ENCODE measurements around the gene MARK4.
"Not testable (repeated sequence)": the region's sequence is repeated elsewhere in the genome, so short reads cannot be mapped to it uniquely, and the experiment has no call there.

Gene MARK4

DNA sequence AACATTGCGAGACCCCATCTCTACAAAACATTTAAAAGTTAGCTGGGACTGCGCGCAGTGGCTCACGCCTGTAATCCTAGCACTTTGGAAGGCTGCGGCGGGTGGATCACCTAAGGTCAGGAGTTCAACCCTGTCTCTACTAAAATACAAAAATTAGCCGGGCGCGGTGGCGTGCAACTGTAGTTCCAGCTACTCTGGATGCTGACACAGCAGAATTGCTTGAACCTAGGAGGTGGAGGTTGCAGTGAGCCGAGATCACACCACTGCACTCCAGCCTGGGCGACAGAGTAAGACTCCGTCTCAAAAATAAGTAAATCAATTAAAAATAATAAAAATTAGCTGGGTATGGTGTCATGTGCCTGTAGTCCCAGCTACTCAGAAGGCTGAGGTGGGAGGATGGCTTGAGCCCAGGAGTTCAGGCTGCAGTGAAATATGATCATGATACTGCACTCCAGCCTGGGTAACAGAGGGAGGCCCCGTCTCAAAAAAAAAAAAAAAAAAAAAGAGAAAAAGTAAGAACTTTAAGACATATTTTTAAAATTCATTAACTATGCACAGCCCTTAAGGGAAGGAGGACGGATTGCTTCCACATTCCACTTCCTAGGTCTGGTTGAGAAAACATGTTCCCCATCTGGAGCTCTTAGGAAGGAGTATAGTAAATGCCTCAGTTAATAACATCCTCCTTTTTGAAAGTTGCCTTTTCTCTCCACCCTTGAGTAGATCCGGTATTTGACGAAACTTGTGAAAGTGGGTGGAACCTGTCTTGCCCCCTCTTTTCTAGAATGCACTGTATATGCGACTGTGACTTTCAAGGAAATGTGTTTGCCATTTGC lies 31.9 kb upstream of the MARK4 start:
- FAIRE-seq: no peak
- DNase-seq (ENCODE audit: insufficient read length): no peak
- TF ChIP-seq POLR2AphosphoS5 (IDR thresholded peaks at IDR 0.05; ENCODE audit: low read depth, low read length) (no peak), POLR2A (IDR thresholded peaks at IDR 0.05; ENCODE audit: low read depth, low read length) (no peak), TAF1 (IDR thresholded peaks at IDR 0.05; ENCODE audit: borderline replicate concordance, low read depth, low read length) (no peak)

- FAIRE-seq (no peak), DNase-seq (ENCODE audit: insufficient read length) (no peak)
- TF ChIP-seq POLR2AphosphoS5 (IDR thresholded peaks at IDR 0.05; ENCODE audit: low read depth, low read length) (no peak), POLR2A (IDR thresholded peaks at IDR 0.05; ENCODE audit: low read depth, low read length) (no peak), TAF1 (IDR thresholded peaks at IDR 0.05; ENCODE audit: borderline replicate concordance, low read depth, low read length) (no peak)
Measured at GRCh38 chr19:45222724-45223123, 28.3 kb upstream of the MARK4 start.

DNA sequence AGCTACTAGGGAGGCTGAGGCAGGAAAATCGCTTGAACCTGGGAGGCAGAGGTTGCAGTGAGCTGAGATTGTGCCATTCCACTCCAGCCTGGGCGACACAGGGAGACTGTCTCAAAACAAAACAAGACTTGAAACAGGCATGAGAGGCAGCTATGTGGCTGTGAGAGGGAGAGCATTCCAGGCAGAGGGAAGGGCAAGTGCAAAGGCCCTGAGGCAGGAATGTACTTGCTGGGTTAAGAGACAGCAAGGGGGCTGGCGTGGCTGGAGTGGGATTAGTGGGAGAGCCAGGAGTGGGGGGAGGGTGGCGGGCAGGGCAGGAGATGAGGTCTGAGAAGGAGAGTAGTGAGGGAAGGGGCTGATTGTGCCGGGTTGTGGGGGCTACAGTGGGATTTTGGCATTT lies 27.2 kb upstream of the MARK4 start:
- no peak for DNase-seq (ENCODE audit: insufficient read length)
- no peak for TF ChIP-seq POLR2A (IDR thresholded peaks at IDR 0.05; ENCODE audit: low read depth, low read length)
- no peak for TF ChIP-seq TAF1 (IDR thresholded peaks at IDR 0.05; ENCODE audit: borderline replicate concordance, low read depth, low read length)
- no peak for TF ChIP-seq POLR2AphosphoS5 (IDR thresholded peaks at IDR 0.05; ENCODE audit: low read depth, low read length)
- FAIRE-seq: no peak

DNA sequence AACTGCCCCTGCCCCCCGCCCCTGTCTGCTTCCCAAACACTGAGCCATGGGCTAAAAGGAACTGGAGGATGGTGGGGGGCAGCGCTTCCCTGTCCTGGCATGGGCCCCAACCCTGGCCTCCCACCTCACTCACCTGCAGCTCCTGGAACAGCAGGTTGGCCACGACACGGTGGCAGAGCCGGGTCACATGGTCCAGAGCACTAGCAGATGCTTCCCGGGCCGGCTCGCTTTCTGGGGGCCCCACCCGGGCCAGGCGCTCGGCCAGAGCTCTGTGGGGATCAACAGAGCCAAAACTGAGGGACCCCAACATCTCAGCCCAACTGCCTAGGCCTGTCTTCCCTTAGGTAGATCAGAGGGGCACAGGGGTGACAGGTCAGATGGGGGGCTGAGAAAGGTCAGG lies 26.4 kb upstream of the MARK4 start:
- no peak for DNase-seq (ENCODE audit: insufficient read length)
- no peak for FAIRE-seq
- TF ChIP-seq TAF1 (IDR thresholded peaks at IDR 0.05; ENCODE audit: borderline replicate concordance, low read depth, low read length) (no peak), POLR2AphosphoS5 (IDR thresholded peaks at IDR 0.05; ENCODE audit: low read depth, low read length) (no peak), POLR2A (IDR thresholded peaks at IDR 0.05; ENCODE audit: low read depth, low read length) (no peak)

DNA sequence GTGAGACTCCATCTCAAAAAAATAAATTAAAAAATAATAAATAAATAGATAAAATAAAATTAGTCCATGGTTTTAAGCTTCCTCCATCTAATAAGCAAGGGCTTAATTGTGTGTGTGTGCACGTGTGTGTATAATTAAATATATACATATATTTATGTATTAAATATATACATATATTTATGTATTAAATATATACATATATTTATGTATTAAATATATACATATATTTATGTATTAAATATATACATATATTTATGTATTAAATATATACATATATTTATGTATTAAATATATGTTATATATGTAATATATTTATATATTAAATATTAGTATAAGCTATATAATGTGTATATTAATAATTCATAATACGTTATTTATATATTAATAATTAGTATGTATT lies 22.0 kb upstream of the MARK4 start:
- DNase-seq (ENCODE audit: insufficient read length); FAIRE-seq: not testable (repeated sequence)

GRCh38 chr19:45231891-45232290 lies 19.2 kb upstream of the MARK4 start:
- FAIRE-seq (no peak), DNase-seq (ENCODE audit: insufficient read length) (no peak)
- TF ChIP-seq TAF1 (IDR thresholded peaks at IDR 0.05; ENCODE audit: borderline replicate concordance, low read depth, low read length) (no peak), POLR2A (IDR thresholded peaks at IDR 0.05; ENCODE audit: low read depth, low read length) (no peak), POLR2AphosphoS5 (IDR thresholded peaks at IDR 0.05; ENCODE audit: low read depth, low read length) (no peak)

DNA sequence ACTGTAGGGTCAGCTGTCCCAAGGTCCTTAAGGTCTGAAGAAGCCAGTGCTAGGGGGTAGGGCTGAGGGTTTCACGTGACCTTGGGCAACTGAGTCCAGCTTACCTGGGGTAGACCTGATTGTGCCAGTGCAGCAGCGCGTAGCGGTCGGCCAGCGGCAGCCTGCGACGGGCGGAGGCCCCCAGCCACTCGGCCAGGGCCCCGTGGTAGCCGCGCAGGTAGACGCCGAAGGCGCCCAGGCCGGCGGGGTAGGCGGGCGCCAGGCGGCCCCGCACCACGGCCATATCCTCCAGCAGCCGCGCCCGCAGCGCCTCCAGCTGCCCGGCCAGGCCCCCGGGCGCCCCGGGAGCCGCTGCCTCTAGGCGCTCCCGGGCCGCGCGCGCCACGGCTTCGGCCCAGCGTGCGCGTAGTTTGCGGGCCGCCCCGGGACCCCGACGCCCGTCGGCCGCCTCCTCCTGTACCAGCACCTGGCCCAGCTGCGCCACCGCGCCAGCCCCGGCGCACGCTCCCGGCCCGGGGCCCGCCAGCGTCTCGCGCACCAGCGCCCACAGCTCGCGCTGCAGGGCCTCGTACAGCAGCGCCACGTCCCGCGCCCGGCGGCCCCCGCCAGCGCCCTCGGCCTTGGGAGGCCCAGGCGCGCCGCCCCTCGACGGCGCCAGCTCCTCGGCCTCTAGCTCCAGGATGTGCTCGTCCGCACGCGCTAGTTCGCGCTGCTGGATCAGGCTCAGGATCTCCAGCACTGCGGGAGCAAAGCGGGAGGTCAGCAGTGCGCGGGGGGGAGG lies 16.8 kb upstream of the MARK4 start:
- TF ChIP-seq POLR2AphosphoS5 (IDR thresholded peaks at IDR 0.05; ENCODE audit: low read depth, low read length) (no peak), POLR2A (IDR thresholded peaks at IDR 0.05; ENCODE audit: low read depth, low read length) (no peak), TAF1 (IDR thresholded peaks at IDR 0.05; ENCODE audit: borderline replicate concordance, low read depth, low read length) (no peak)
- FAIRE-seq (no peak), DNase-seq (ENCODE audit: insufficient read length) (no peak)

GRCh38 chr19:45235485-45235884 lies 15.6 kb upstream of the MARK4 start:
- no peak for FAIRE-seq
- no peak for DNase-seq (ENCODE audit: insufficient read length)
- no peak for TF ChIP-seq POLR2AphosphoS5 (IDR thresholded peaks at IDR 0.05; ENCODE audit: low read depth, low read length)
- no peak for TF ChIP-seq POLR2A (IDR thresholded peaks at IDR 0.05; ENCODE audit: low read depth, low read length)
- TF ChIP-seq TAF1 (IDR thresholded peaks at IDR 0.05; ENCODE audit: borderline replicate concordance, low read depth, low read length): no peak

- TF ChIP-seq POLR2A (IDR thresholded peaks at IDR 0.05; ENCODE audit: low read depth, low read length): no peak
- no peak for TF ChIP-seq TAF1 (IDR thresholded peaks at IDR 0.05; ENCODE audit: borderline replicate concordance, low read depth, low read length)
- no peak for TF ChIP-seq POLR2AphosphoS5 (IDR thresholded peaks at IDR 0.05; ENCODE audit: low read depth, low read length)
- DNase-seq (ENCODE audit: insufficient read length) (no peak), FAIRE-seq (no peak)
Measured at GRCh38 chr19:45238556-45238955, 12.5 kb upstream of the MARK4 start.

DNA sequence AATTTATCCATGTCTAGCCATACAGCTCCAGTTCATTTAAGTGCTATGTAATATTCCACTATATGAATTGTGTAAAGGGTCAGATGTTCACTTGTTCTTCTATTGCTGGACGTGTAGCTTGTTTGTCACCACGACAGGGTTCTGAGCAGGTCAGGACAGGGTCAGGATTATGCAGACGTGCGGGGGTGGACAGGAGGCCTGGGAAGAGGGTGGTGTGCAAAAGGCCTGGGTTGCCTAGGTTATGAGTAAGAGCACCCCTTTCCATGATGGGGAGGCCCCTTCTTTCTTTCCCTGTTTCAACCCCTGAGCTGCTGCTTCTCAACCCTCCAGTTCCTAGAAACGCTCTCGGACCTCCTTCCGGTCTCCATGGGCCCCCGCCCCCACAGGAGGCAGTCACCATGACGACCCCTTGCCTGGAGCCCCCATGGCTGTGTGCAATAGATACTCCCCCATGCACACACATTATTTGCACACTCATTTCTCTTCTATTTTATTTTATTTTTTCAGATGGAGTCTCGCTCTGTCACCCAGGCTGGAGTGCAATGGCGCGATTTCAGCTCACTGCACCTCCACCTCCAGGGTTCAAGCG lies 7.8 kb upstream of the MARK4 start:
- DNase-seq (ENCODE audit: insufficient read length): no peak
- no peak for FAIRE-seq
- TF ChIP-seq POLR2AphosphoS5 (IDR thresholded peaks at IDR 0.05; ENCODE audit: low read depth, low read length) (no peak), POLR2A (IDR thresholded peaks at IDR 0.05; ENCODE audit: low read depth, low read length) (no peak), TAF1 (IDR thresholded peaks at IDR 0.05; ENCODE audit: borderline replicate concordance, low read depth, low read length) (no peak)

DNA sequence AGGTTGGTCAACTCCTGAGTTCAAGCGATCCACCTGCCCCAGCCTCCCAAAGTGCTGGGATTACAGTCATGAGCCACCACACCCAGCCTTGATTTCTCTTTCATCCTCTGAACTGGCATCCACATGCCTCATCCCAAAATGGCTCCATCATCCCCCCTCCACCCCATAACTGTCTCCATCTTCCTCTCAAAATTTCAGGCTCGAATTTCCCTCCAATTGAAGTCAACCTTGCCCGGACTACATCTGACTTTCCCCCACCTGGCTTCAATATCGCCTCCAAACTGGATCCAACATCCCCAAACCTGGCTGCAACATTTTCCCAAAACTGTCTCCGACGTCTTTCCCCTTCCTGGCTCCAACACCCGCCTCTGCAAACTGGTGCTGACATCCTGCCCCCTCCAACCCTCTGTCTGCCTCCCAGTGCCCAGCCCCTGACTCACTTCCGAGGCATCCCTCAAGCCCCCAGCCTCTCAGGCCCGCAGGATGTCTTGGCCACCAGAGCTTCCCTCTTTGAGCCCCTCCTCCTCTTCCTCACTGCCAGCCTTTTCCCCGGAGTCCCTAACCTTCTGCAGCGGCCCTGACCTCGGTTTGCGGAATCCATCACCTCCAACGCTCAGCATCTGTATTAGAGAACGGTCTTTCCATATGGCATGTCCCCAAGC lies 6.8 kb upstream of the MARK4 start:
- no peak for FAIRE-seq
- no peak for DNase-seq (ENCODE audit: insufficient read length)
- TF ChIP-seq TAF1 (IDR thresholded peaks at IDR 0.05; ENCODE audit: borderline replicate concordance, low read depth, low read length) (no peak), POLR2A (IDR thresholded peaks at IDR 0.05; ENCODE audit: low read depth, low read length) (no peak), POLR2AphosphoS5 (IDR thresholded peaks at IDR 0.05; ENCODE audit: low read depth, low read length) (no peak)
